Measurements from ENCODE around the gene REV3L. TPM values are rescaled to one million over a fixed set of nuclear protein-coding genes. Genes with fewer than 3 reads are reported as not detected.

REV3L gene
- total RNA-seq, 3 donors from 2014 or later: 17.7 to 56.4 (median 20.7) TPM

DNA sequence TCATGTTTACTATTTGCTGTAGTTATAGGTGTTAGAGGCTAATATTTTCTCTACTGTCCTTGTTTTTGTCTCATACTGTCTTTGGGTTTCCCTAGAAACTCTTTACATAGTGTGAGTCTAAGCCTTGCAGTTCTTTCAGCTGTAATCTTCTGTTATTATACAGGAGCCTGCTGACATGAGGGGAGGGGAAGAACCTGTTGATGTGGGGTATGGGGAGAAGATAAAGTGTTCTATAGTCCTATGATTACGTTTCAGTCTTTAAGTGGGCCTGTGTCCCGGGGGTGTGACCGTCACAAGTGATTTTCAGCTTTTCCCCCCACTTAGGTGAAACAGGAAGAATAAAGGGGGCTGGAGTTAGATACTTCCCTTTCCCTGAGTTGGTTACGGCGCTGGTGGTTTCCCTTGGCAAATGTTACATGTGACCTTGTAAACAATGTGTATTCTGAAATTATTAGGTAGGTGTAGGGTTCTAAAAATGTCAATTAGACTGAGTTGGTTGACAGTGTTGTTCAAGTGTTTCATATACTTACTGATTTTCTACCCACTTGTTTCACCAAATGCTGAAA lies 41.3 kb downstream of the REV3L start:
- TF ChIP-seq, protein P1, sequence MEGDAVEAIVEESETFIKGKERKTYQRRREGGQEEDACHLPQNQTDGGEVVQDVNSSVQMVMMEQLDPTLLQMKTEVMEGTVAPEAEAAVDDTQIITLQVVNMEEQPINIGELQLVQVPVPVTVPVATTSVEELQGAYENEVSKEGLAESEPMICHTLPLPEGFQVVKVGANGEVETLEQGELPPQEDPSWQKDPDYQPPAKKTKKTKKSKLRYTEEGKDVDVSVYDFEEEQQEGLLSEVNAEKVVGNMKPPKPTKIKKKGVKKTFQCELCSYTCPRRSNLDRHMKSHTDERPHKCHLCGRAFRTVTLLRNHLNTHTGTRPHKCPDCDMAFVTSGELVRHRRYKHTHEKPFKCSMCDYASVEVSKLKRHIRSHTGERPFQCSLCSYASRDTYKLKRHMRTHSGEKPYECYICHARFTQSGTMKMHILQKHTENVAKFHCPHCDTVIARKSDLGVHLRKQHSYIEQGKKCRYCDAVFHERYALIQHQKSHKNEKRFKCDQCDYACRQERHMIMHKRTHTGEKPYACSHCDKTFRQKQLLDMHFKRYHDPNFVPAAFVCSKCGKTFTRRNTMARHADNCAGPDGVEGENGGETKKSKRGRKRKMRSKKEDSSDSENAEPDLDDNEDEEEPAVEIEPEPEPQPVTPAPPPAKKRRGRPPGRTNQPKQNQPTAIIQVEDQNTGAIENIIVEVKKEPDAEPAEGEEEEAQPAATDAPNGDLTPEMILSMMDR (IDR thresholded peaks at IDR 0.05): no peak
- Histone ChIP-seq H3K36me3 (ENCODE audit: low read depth) (no peaks in the 10 kb centered on the region), H3K4me1 (ENCODE audit: low read depth) (no peaks in the 10 kb centered on the region), H3K4me3 (no peak overlapping the region), H3K9me3 (no peaks in the 10 kb centered on the region)
- peak; percentile 21 for ATAC-seq
- intact Hi-C loops (cut with DNase I, micrococcal nuclease): no loop called here
- peak in 1 of 3 donors; percentile 28 for DNase-seq

DNA sequence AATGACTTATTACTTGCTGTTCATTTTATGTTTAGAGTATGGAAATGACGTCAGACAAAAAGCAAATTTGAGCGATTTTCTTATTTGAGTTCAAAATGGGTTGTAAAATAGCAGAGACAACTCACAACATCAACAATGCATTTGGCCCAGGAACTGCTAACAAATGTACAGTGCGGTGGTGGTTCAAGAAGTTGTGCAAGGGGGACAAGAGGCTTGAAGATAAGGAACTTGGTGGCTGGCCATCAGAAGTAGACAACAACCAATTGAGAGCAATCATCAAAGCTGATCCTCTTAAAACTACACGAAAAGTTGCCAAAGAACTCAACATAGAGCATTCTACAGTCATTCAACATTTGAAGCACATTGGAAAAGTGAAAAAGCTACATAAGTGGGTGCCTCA lies 43.8 kb downstream of the REV3L start:
- no peaks in the 10 kb centered on the region for H3K4me1 ChIP-seq (ENCODE audit: low read depth)
- intact Hi-C loops (cut with DNase I, micrococcal nuclease): no loop called here
- ATAC-seq (no peak), DNase-seq (no peak)
- H3K9me3 ChIP-seq: no peaks in the 10 kb centered on the region
- H3K36me3 ChIP-seq (ENCODE audit: low read depth): no peaks in the 10 kb centered on the region
- TF ChIP-seq, protein P1 (IDR thresholded peaks at IDR 0.05): no peak
- no peak overlapping the region for H3K4me3 ChIP-seq

DNA sequence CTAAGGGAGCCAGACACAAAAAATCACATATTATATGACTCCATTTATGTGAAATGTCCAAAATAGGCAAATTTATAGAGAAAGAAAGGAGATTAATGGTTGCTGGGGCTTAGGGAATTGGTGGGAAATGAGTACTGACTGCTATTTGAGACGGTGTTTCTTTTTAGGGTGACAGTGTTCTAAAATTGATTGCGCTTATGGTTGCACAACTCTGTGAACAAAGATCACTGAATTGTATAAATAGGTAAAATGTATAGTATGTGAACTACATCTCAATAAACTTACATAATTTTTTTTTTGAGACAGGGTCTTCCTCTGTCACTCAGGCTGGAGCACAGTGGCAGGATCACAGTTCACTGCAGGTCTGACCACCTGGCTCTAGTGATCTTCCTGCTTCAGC lies 45.4 kb downstream of the REV3L start:
- Histone ChIP-seq H3K36me3 (ENCODE audit: low read depth) (no peaks in the 10 kb centered on the region), H3K4me3 (no peak overlapping the region), H3K4me1 (ENCODE audit: low read depth) (no peaks in the 10 kb centered on the region), H3K9me3 (no peaks in the 10 kb centered on the region)
- intact Hi-C loops (cut with DNase I, micrococcal nuclease): no loop called here
- TF ChIP-seq, protein P1 (IDR thresholded peaks at IDR 0.05): no peak
- ATAC-seq (no peak), DNase-seq (no peak)

DNA sequence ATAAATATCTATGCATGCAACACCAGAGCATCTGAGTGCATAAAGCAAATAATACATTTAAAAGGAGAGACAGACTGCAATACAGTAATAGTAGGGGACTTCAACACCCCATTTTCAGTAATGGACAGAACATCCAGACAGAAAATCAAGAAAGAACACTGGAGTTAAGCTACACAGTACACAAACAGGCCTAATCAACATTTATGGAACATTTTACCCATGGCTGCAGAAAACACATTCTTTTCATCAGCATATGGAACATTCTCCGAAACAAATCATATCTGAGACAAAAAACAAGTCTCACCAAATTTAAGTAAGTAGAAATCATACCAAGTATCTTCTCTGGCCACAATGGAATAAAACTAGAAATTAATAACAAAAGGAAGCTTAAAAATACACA lies 50.5 kb downstream of the REV3L start:
- intact Hi-C loops (cut with DNase I, micrococcal nuclease): no loop called here
- Histone ChIP-seq H3K9me3 (peaks cover 5% of the 10 kb centered on the region), H3K36me3 (ENCODE audit: low read depth) (no peaks in the 10 kb centered on the region), H3K4me1 (ENCODE audit: low read depth) (no peaks in the 10 kb centered on the region), H3K4me3 (no peak overlapping the region)
- ATAC-seq (no peak), DNase-seq (no peak)
- TF ChIP-seq, protein P1 (IDR thresholded peaks at IDR 0.05): no peak

DNA sequence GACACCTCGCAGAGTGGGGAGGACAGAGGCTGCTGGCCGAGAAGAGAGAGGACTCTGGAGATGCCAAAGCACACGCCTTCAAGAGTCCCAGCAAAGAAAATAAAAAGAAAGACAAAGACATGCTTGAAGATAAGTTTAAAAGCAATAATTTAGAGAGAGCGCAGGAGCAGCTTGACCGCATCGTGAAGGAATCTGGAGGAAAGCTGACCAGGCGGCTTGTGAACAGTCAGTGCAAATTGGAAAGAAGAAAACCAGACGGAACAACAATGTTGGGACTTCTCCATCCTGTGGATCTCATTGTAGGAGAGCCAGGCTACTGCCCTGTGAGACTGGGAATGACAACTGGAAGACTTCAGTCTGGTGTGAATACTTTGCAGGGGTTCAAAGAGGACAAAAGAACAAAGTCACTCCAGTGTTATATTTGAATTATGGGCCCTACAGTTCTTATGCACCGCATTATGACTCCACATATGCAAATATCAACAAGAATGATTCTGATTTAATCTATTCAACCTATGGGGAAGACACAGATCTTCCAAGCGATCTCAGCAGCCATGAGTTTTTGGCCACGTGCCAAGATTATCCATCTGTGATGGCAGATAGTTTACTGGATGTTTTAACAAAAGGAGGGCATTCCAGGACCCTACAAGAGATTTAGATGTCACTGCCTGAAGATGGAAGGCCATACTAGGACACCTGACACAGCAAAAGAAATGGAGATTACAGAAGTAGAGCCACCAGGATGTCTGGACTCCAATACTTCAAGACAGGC lies 52.2 kb downstream of the REV3L start:
- H3K9me3 ChIP-seq: peaks cover 5% of the 10 kb centered on the region
- no peak for ATAC-seq
- TF ChIP-seq, protein P1 (IDR thresholded peaks at IDR 0.05): no peak
- H3K4me1 ChIP-seq (ENCODE audit: low read depth): no peaks in the 10 kb centered on the region
- no peak overlapping the region for H3K4me3 ChIP-seq
- no peaks in the 10 kb centered on the region for H3K36me3 ChIP-seq (ENCODE audit: low read depth)
- intact Hi-C loops (cut with DNase I, micrococcal nuclease): no loop called here
- no peak for DNase-seq

Data from mucosa of descending colon (tissue), 3 donors.